ENCODE data around the gene FGG. TPM values are rescaled to one million over a fixed set of nuclear protein-coding genes. Genes with fewer than 3 reads are reported as not detected.

FGG gene
- total and polyA plus RNA-seq, 2 donors from 2014 or later: 1.8 to 2.8 TPM

DNA sequence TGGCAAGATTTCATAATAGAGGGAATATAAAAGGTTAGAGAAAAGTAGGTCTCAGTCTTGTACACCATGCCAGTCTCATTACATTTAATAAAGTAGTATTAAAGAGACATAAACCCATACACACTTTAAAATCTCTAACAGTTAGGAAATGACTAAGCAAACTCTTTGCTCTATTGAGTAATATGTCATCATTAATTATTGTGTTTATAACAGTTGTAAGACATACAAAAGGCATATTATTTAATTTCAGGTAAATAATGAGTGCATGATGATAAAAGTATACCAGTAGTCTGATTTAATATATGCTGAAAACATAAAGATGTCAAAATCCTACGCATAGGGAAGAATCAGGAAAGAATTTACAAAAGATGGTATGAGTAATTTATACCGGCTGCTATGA, 31.0 kb upstream of the FGG start:
- Histone ChIP-seq H3K9me3 (ENCODE audit: control insufficient read depth in 2 of 3, insufficient read depth in 1 of 3, low read length in 3 of 3) (no peaks in the 10 kb centered on the region), H3K27me3 (ENCODE audit: control insufficient read depth, insufficient read depth, low read length) (no peaks in the 10 kb centered on the region), H3K4me3 (ENCODE audit: low read length in 3 of 3) (no peak overlapping the region), H3K9ac (ENCODE audit: low read length in 3 of 3) (no peak overlapping the region), H3K4me1 (ENCODE audit: control insufficient read depth in 2 of 3, insufficient read depth in 2 of 3, low read depth in 1 of 3, low read length in 3 of 3) (no peaks in the 10 kb centered on the region), H3K27ac (ENCODE audit: low read depth in 2 of 2, low read length in 2 of 2) (no peak overlapping the region), H3K36me3 (ENCODE audit: control insufficient read depth in 2 of 3, insufficient read depth in 3 of 3, low read length in 3 of 3) (no peaks in the 10 kb centered on the region)
- FAIRE-seq (no peak), DNase-seq (no peak)
- intact Hi-C loops (cut with DNase I): no loop called here
- TF ChIP-seq, protein P1, sequence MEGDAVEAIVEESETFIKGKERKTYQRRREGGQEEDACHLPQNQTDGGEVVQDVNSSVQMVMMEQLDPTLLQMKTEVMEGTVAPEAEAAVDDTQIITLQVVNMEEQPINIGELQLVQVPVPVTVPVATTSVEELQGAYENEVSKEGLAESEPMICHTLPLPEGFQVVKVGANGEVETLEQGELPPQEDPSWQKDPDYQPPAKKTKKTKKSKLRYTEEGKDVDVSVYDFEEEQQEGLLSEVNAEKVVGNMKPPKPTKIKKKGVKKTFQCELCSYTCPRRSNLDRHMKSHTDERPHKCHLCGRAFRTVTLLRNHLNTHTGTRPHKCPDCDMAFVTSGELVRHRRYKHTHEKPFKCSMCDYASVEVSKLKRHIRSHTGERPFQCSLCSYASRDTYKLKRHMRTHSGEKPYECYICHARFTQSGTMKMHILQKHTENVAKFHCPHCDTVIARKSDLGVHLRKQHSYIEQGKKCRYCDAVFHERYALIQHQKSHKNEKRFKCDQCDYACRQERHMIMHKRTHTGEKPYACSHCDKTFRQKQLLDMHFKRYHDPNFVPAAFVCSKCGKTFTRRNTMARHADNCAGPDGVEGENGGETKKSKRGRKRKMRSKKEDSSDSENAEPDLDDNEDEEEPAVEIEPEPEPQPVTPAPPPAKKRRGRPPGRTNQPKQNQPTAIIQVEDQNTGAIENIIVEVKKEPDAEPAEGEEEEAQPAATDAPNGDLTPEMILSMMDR (IDR thresholded peaks at IDR 0.05; ENCODE audit: borderline replicate concordance, extremely low read depth, insufficient read depth): no peak

DNA sequence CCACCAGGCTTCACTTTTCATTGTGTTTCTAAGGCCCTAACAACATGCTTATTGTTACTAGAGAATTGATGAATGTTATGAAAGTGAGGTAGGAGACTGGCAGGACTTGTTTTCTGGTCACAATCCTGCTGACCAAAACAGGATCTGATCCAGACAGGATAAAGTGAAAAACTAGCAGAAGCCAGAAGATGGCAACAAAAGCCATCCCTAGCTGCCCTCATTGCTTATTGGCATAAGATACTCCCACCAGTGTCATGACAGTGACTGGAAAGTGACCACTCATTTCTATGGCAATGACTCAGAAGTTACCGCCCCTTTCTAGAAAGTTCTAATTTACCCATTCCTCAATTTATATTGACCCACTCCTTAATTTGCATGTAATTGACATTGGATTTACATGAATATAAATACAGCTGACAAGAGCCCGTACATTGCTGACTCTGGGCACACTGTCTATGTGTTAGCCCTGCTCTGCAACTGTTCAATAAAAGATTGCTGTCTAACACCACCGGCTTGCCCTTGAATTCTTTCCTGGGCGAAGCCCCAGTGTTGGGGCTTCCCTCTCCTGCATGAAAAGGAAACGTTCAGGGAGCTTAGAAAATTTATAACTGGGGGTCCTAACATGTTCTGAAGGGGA, 30.0 kb upstream of the FGG start:
- FAIRE-seq (no peak), DNase-seq (no peak)
- Histone ChIP-seq H3K4me1 (ENCODE audit: control insufficient read depth in 2 of 3, insufficient read depth in 2 of 3, low read depth in 1 of 3, low read length in 3 of 3) (no peaks in the 10 kb centered on the region), H3K36me3 (ENCODE audit: control insufficient read depth in 2 of 3, insufficient read depth in 3 of 3, low read length in 3 of 3) (no peaks in the 10 kb centered on the region), H3K27ac (ENCODE audit: low read depth in 2 of 2, low read length in 2 of 2) (no peak overlapping the region), H3K9me3 (ENCODE audit: control insufficient read depth in 2 of 3, insufficient read depth in 1 of 3, low read length in 3 of 3) (no peaks in the 10 kb centered on the region), H3K4me3 (ENCODE audit: low read length in 3 of 3) (no peak overlapping the region), H3K9ac (ENCODE audit: low read length in 3 of 3) (no peak overlapping the region), H3K27me3 (ENCODE audit: control insufficient read depth, insufficient read depth, low read length) (no peaks in the 10 kb centered on the region)
- intact Hi-C loops (cut with DNase I): no loop called here
- TF ChIP-seq, protein P1 (IDR thresholded peaks at IDR 0.05; ENCODE audit: borderline replicate concordance, extremely low read depth, insufficient read depth): no peak

- H3K36me3 ChIP-seq (ENCODE audit: control insufficient read depth in 2 of 3, insufficient read depth in 3 of 3, low read length in 3 of 3): no peaks in the 10 kb centered on the region
- FAIRE-seq (no peak), DNase-seq (no peak)
- no peak overlapping the region for H3K27ac ChIP-seq (ENCODE audit: low read depth in 2 of 2, low read length in 2 of 2)
- no peak overlapping the region for H3K4me3 ChIP-seq (ENCODE audit: low read length in 3 of 3)
- no peaks in the 10 kb centered on the region for H3K4me1 ChIP-seq (ENCODE audit: control insufficient read depth in 2 of 3, insufficient read depth in 2 of 3, low read depth in 1 of 3, low read length in 3 of 3)
- no peaks in the 10 kb centered on the region for H3K9me3 ChIP-seq (ENCODE audit: control insufficient read depth in 2 of 3, insufficient read depth in 1 of 3, low read length in 3 of 3)
- intact Hi-C loops (cut with DNase I): no loop called here
- no peaks in the 10 kb centered on the region for H3K27me3 ChIP-seq (ENCODE audit: control insufficient read depth, insufficient read depth, low read length)
- TF ChIP-seq, protein P1 (IDR thresholded peaks at IDR 0.05; ENCODE audit: borderline replicate concordance, extremely low read depth, insufficient read depth): no peak
- H3K9ac ChIP-seq (ENCODE audit: low read length in 3 of 3): no peak overlapping the region
Observed at GRCh38 chr4:154640999-154641398, 28.5 kb upstream of the FGG start.

- FAIRE-seq: no peak
- Histone ChIP-seq H3K4me3 (ENCODE audit: low read length in 3 of 3) (no peak overlapping the region), H3K27ac (ENCODE audit: low read depth in 2 of 2, low read length in 2 of 2) (no peak overlapping the region), H3K27me3 (ENCODE audit: control insufficient read depth, insufficient read depth, low read length) (no peaks in the 10 kb centered on the region), H3K9me3 (ENCODE audit: control insufficient read depth in 2 of 3, insufficient read depth in 1 of 3, low read length in 3 of 3) (no peaks in the 10 kb centered on the region), H3K9ac (ENCODE audit: low read length in 3 of 3) (no peak overlapping the region), H3K36me3 (ENCODE audit: control insufficient read depth in 2 of 3, insufficient read depth in 3 of 3, low read length in 3 of 3) (no peaks in the 10 kb centered on the region), H3K4me1 (ENCODE audit: control insufficient read depth in 2 of 3, insufficient read depth in 2 of 3, low read depth in 1 of 3, low read length in 3 of 3) (no peaks in the 10 kb centered on the region)
- TF ChIP-seq, protein P1 (IDR thresholded peaks at IDR 0.05; ENCODE audit: borderline replicate concordance, extremely low read depth, insufficient read depth): no peak
- intact Hi-C loops (cut with DNase I): no loop called here
- DNase-seq: no peak
Observed at GRCh38 chr4:154634058-154634457, 21.6 kb upstream of the FGG start.

Data from kidney (tissue), 14 donors.